GM19023 (cell line): Measurements from ENCODE around the gene MIGA2.

ENCODE experiments used
- ATAC-seq: cut with Tn5 transposase; IDR thresholded peaks from one replicate; pipeline ENCODE4 v1.9.1; 2021; ENCODE audit warnings: mild to moderate bottlenecking, moderate library complexity; ENCODE audit not compliant: unreplicated experiment

MIGA2 gene

GRCh38 chr9:129118799-129119198 lies 82.4 kb downstream of the MIGA2 start:
- no peak for ATAC-seq

GRCh38 chr9:129121483-129121882 lies 85.1 kb downstream of the MIGA2 start:
- ATAC-seq, result no peak
